HL-60 (cell line): ENCODE data around the gene CLDN6.

Source experiments
- DNase-seq, 2 experiments: peaks; one replicate each; pipeline ENCODE4 v3.0.0-alpha.2; 2010 to 2020; ENCODE audit warnings: low read depth in 1 of 2, low spot score in 1 of 2
- H3K27ac ChIP-seq: fragments of 250-450 bp; sonication (Bioruptor Pico); replicated peaks from 2 replicates; pipeline ENCODE4 v1.5.1; 2020; ENCODE audit warnings: mild to moderate bottlenecking, moderate library complexity
- H3K27me3 ChIP-seq: fragments of 250-450 bp; sonication (Bioruptor Pico); 2 replicates; pipeline ENCODE4 v1.5.1; 2021; ENCODE audit warnings: mild to moderate bottlenecking, moderate library complexity; ENCODE audit not compliant: insufficient read depth, poor library complexity, severe bottlenecking
- H3K4me3 ChIP-seq: replicated peaks from 2 replicates; pipeline ENCODE4 v1.5.1; 2011; ENCODE audit warnings: mild to moderate bottlenecking, control low read depth, low read length; ENCODE audit not compliant: insufficient read depth
- CTCF ChIP-seq: IDR thresholded peaks from one replicate; pipeline ENCODE4 v1.5.1; 2011; ENCODE audit warnings: low read length, control low read depth, inconsistent platforms; ENCODE audit not compliant: insufficient read depth
- GABPA ChIP-seq: IDR thresholded peaks from 2 replicates; pipeline ENCODE4 v1.6.1; 2012; ENCODE audit warnings: low read depth
- POLR2AphosphoS5 ChIP-seq: IDR thresholded peaks from 2 replicates; pipeline ENCODE4 v1.6.1; 2012; ENCODE audit warnings: low read depth
- REST ChIP-seq: IDR thresholded peaks from 2 replicates; pipeline ENCODE4 v1.6.1; 2012; ENCODE audit warnings: low read depth; ENCODE audit not compliant: insufficient replicate concordance
- SPI1 ChIP-seq: IDR thresholded peaks from 2 replicates; pipeline ENCODE4 v1.6.1; 2012; ENCODE audit warnings: low read depth, mild to moderate bottlenecking, borderline replicate concordance

CLDN6 gene

GRCh38 chr16:3050487-3050886 is 32.5 kb upstream of the CLDN6 start:
- TF ChIP-seq REST, result no peak
- TF ChIP-seq SPI1, result no peak
- TF ChIP-seq CTCF, result no peak
- no peak for TF ChIP-seq GABPA
- TF ChIP-seq POLR2AphosphoS5, result no peak
- H3K4me3 ChIP-seq, result no peak overlapping the region
- peaks cover 2% of the 10 kb centered on the region for H3K27me3 ChIP-seq
- peak overlapping the region; percentile 78 for H3K27ac ChIP-seq
- DNase-seq, result peak in 1 of 2 experiments; percentile 73

GRCh38 chr16:3049921-3050481 is 32.0 kb upstream of the CLDN6 start:
- no peak for TF ChIP-seq POLR2AphosphoS5
- TF ChIP-seq GABPA, result no peak
- no peak for TF ChIP-seq SPI1
- no peak for TF ChIP-seq REST
- no peak for TF ChIP-seq CTCF
- Histone ChIP-seq H3K4me3 (no peak overlapping the region), H3K27me3 (peaks cover 5% of the 10 kb centered on the region), H3K27ac (peak overlapping the region; percentile 78)
- no peak for DNase-seq

- no peak overlapping the region for H3K27ac ChIP-seq
- no peak overlapping the region for H3K4me3 ChIP-seq
- H3K27me3 ChIP-seq, result peaks cover 5% of the 10 kb centered on the region
- TF ChIP-seq GABPA, result no peak
- no peak for TF ChIP-seq POLR2AphosphoS5
- TF ChIP-seq CTCF, result no peak
- TF ChIP-seq REST, result no peak
- TF ChIP-seq SPI1, result no peak
- DNase-seq, result no peak
Measured at GRCh38 chr16:3047387-3047720, 29.4 kb upstream of the CLDN6 start.
